ENCODE results near the gene XAF1.
A peak's percentile ranks its signal among the peaks of the same experiment; 100 is the strongest.
"Not testable (repeated sequence)": the region's sequence is repeated elsewhere in the genome, so short reads cannot be mapped to it uniquely, and the experiment has no call there.

Gene XAF1

GRCh38 chr17:6755281-6755680 lies 565 bp upstream of the XAF1 start:
- DNase-seq = no peak
- in situ Hi-C loops (cut with HindIII; ENCODE audit: low pct_ligation_motif_present, low sequenced_read_pairs) = no loop called here
- no peak overlapping the region for H3K4me3 ChIP-seq (ENCODE audit: low read depth, low read length)

GRCh38 chr17:6756425-6757031 lies 682 bp downstream of the XAF1 start:
- no peak overlapping the region for H3K27ac ChIP-seq
- TF ChIP-seq CTCF (IDR thresholded peaks at IDR 0.05; ENCODE audit: low read depth, low read length, missing control alignments) = no peak
- in situ Hi-C loops (cut with HindIII; ENCODE audit: low pct_ligation_motif_present, low sequenced_read_pairs) = no loop called here
- no peaks in the 10 kb centered on the region for H3K27me3 ChIP-seq (replicated peaks)
- DNase-seq = no peak
- H3K4me3 ChIP-seq (ENCODE audit: low read depth, low read length) = no peak overlapping the region
- H3K36me3 ChIP-seq (replicated peaks) = no peaks in the 10 kb centered on the region

More at GRCh38 chr17:6755281-6755680, 565 bp upstream of the XAF1 start:
- Histone ChIP-seq H3K36me3 (replicated peaks) (no peaks in the 10 kb centered on the region), H3K27me3 (replicated peaks) (no peaks in the 10 kb centered on the region), H3K27ac (peak overlapping the region; percentile 42)
- TF ChIP-seq CTCF (IDR thresholded peaks at IDR 0.05; ENCODE audit: low read depth, low read length, missing control alignments) = no peak

- Histone ChIP-seq H3K27ac (no peak overlapping the region), H3K27me3 (replicated peaks) (no peaks in the 10 kb centered on the region), H3K4me3 (ENCODE audit: low read depth, low read length) (no peak overlapping the region), H3K36me3 (replicated peaks) (no peaks in the 10 kb centered on the region)
- no peak for TF ChIP-seq CTCF (IDR thresholded peaks at IDR 0.05; ENCODE audit: low read depth, low read length, missing control alignments)
- in situ Hi-C loops (cut with HindIII; ENCODE audit: low pct_ligation_motif_present, low sequenced_read_pairs) = no loop called here
- DNase-seq = no peak
These were observed 1.9 kb downstream of the XAF1 start for GRCh38 chr17:6757747-6758146.

- DNase-seq = no peak
- Histone ChIP-seq H3K36me3 (replicated peaks) (no peaks in the 10 kb centered on the region), H3K27ac (no peak overlapping the region), H3K27me3 (replicated peaks) (no peaks in the 10 kb centered on the region), H3K4me3 (ENCODE audit: low read depth, low read length) (no peak overlapping the region)
- TF ChIP-seq CTCF (IDR thresholded peaks at IDR 0.05; ENCODE audit: low read depth, low read length, missing control alignments) = no peak
- in situ Hi-C loops (cut with HindIII; ENCODE audit: low pct_ligation_motif_present, low sequenced_read_pairs) = no loop called here
These were observed 5.9 kb downstream of the XAF1 start for GRCh38 chr17:6761779-6762178.

GRCh38 chr17:6768447-6768846 lies 12.6 kb downstream of the XAF1 start:
- in situ Hi-C loops (cut with HindIII; ENCODE audit: low pct_ligation_motif_present, low sequenced_read_pairs) = no loop called here
- no peak for TF ChIP-seq CTCF (IDR thresholded peaks at IDR 0.05; ENCODE audit: low read depth, low read length, missing control alignments)
- no peak for DNase-seq
- H3K27me3 ChIP-seq (replicated peaks) = no peaks in the 10 kb centered on the region
- H3K36me3 ChIP-seq (replicated peaks) = no peaks in the 10 kb centered on the region
- H3K27ac ChIP-seq = no peak overlapping the region
- H3K4me3 ChIP-seq (ENCODE audit: low read depth, low read length) = no peak overlapping the region

- H3K27ac ChIP-seq = no peak overlapping the region
- in situ Hi-C loops (cut with HindIII; ENCODE audit: low pct_ligation_motif_present, low sequenced_read_pairs) = no loop called here
- peaks cover 18% of the 10 kb centered on the region for H3K27me3 ChIP-seq (replicated peaks)
- no peak overlapping the region for H3K4me3 ChIP-seq (ENCODE audit: low read depth, low read length)
- no peak for TF ChIP-seq CTCF (IDR thresholded peaks at IDR 0.05; ENCODE audit: low read depth, low read length, missing control alignments)
- DNase-seq = no peak
- no peaks in the 10 kb centered on the region for H3K36me3 ChIP-seq (replicated peaks)
These were observed 16.2 kb downstream of the XAF1 start for GRCh38 chr17:6772016-6772415.

- H3K4me3 ChIP-seq (ENCODE audit: low read depth, low read length); H3K27ac ChIP-seq; H3K36me3 ChIP-seq (replicated peaks); in situ Hi-C loops (cut with HindIII; ENCODE audit: low pct_ligation_motif_present, low sequenced_read_pairs); DNase-seq: not testable (repeated sequence)
- H3K27me3 ChIP-seq (replicated peaks) = peaks cover 19% of the 10 kb centered on the region
These were observed 19.1 kb downstream of the XAF1 start for GRCh38 chr17:6774906-6775305.
